ENCODE measurements around the gene ZNF628.

DNA sequence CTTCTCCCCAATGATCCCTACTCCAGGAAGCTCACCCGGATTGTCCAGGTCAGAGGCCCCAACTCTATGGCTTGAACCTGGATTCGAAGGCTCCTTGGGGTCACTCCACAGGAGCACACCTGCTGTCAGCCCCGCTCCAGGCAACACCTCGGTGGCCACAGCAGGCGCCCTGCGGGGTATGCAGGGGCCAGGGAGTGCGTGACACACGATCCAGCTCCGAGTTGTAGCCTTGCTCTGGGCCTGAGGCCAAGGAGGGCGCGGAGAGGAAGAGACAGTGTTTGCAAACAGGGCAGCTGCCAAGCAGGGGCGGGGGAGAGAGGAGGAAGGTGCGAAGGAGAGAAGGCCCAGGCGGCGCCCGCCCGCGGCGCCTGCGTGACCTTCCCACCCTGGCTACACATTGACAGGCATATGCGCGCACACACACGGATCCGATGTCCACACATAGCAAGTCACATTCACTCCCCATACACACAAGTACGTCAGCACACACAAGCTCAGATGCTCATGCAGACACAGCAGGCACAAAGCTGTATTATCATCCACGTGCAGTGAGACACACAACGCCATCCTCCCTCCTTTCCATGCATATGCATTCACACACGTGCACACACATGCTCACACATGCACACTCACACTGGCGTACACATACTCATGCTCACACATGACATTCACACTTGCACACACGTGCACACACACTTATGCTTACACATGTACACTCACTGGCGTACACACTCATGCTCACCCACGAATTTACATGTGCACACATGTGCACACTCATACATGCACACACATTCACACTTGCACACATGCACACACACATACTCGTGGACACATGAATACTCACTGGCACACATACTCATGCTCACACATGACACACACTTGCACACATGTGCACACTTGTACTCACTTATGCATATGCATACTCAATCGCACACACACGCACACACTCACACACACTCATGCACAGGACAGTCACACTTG is 50.1 kb downstream of the ZNF628 start:
- TF ChIP-seq, protein P1, sequence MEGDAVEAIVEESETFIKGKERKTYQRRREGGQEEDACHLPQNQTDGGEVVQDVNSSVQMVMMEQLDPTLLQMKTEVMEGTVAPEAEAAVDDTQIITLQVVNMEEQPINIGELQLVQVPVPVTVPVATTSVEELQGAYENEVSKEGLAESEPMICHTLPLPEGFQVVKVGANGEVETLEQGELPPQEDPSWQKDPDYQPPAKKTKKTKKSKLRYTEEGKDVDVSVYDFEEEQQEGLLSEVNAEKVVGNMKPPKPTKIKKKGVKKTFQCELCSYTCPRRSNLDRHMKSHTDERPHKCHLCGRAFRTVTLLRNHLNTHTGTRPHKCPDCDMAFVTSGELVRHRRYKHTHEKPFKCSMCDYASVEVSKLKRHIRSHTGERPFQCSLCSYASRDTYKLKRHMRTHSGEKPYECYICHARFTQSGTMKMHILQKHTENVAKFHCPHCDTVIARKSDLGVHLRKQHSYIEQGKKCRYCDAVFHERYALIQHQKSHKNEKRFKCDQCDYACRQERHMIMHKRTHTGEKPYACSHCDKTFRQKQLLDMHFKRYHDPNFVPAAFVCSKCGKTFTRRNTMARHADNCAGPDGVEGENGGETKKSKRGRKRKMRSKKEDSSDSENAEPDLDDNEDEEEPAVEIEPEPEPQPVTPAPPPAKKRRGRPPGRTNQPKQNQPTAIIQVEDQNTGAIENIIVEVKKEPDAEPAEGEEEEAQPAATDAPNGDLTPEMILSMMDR (IDR thresholded peaks at IDR 0.05), result no peak
- TF ChIP-seq POLR2A (IDR thresholded peaks at IDR 0.05), result no peak
- TF ChIP-seq EP300 (IDR thresholded peaks at IDR 0.05), result no peak

All from ovary (tissue), 3 donors.